Activated B cell treated with CpG ODN at 0.5 μM for 24 hours (primary cell): Measurements from ENCODE around the gene URM1. TPM values are rescaled to one million over a fixed set of nuclear protein-coding genes. Genes with fewer than 3 reads are reported as not detected.
"Not testable (repeated sequence)": the region's sequence is repeated elsewhere in the genome, so short reads cannot be mapped to it uniquely, and the experiment has no call there.

Source experiments
- ATAC-seq: fragments of 200-7000 bp; cut with Tn5 transposase; one replicate; pipeline ENCODE4 v1.10.0; 2021; ENCODE audit warnings: low read depth, mild to moderate bottlenecking, moderate library complexity
- CTCF ChIA-PET: fragments of 350-600 bp; sonication (Branson Sonifier 250); formaldehyde crosslinking; loops from one replicate; lab custom pipeline; 2021; ENCODE audit warnings: antibody characterized with exemption; lab: Charles Lee
- POLR2A ChIA-PET: fragments of 350-600 bp; sonication (Branson Sonifier 250); formaldehyde crosslinking; loops from one replicate; lab custom pipeline; 2021; ENCODE audit warnings: antibody characterized with exemption; lab: Charles Lee
- DNase-seq: peaks from one replicate; pipeline ENCODE4 v3.0.0; 2022
- H3K27ac Mint-ChIP-seq: one replicate; pipeline ENCODE4 v1.8.0; 2020; ENCODE audit warnings: mixed read lengths
- H3K27me3 Mint-ChIP-seq: one replicate; pipeline ENCODE4 v1.8.0; 2021; ENCODE audit warnings: mixed read lengths
- H3K36me3 Mint-ChIP-seq: one replicate; pipeline ENCODE4 v1.8.0; 2021; ENCODE audit warnings: low read depth, mixed read lengths
- H3K4me1 Mint-ChIP-seq: one replicate; pipeline ENCODE4 v1.8.0; 2021; ENCODE audit warnings: mixed read lengths
- H3K4me3 Mint-ChIP-seq: one replicate; pipeline ENCODE4 v1.8.0; 2020; ENCODE audit warnings: mild to moderate bottlenecking, mixed read lengths
- H3K9me3 Mint-ChIP-seq: one replicate; pipeline ENCODE4 v1.8.0; 2020; ENCODE audit warnings: mixed read lengths
- CTCF ChIP-seq: fragments of 200-600 bp; IDR thresholded peaks from one replicate; pipeline ENCODE4 v1.8.0; 2022; ENCODE audit warnings: antibody characterized with exemption, mild to moderate bottlenecking
- intact Hi-C: fragments of 100-400 bp; cut with micrococcal nuclease; formaldehyde crosslinking; loops from one replicate; pipeline ENCODE4 v1.15.1; 2024
- total RNA-seq: library from RNA; stranded (reverse); gene quantifications from 2 replicates; pipeline ENCODE4 v1.2.3, GENCODE V29; 2022

The URM1 gene
- total RNA-seq, 1 donor from 2014 or later = 55.8 TPM

- peaks cover 8% of the 10 kb centered on the region for H3K4me1 Mint-ChIP-seq
- H3K4me3 Mint-ChIP-seq = peak within 1 kb of the TSS; percentile 75
- no peak for TF ChIP-seq CTCF
- intact Hi-C loops = loop anchor here (1.0 to 2.0 kb wide), 5 partner anchors 18 to 131 kb away; partner anchors contain the start of genes COQ4, ODF2, SPTAN1 and TRUB2
- peak; percentile 68 for DNase-seq
- ChIA-PET CTCF (interaction anchor here (0.9 to 2.5 kb wide), 6 partner anchors 9 to 126 kb away, joined by 3 to 20 read pairs (median 4); partner anchors contain the start of gene URM1), POLR2A (interaction anchor here (0.6 to 1.5 kb wide), 10 partner anchors 34 to 1571 kb away, joined by 3 to 6 read pairs (median 3); partner anchors contain the start of genes GLE1, GOLGA2, ODF2 and SPOUT1)
- no peaks in the 10 kb centered on the region for H3K36me3 Mint-ChIP-seq
- no peaks in the 10 kb centered on the region for H3K9me3 Mint-ChIP-seq
- H3K27ac Mint-ChIP-seq = no peak within 1 kb of the TSS
- peak; percentile 83 for ATAC-seq
- H3K27me3 Mint-ChIP-seq = peaks cover 14% of the 10 kb centered on the region
These were observed 49.7 kb downstream of the URM1 start, which contains the start of gene CERCAM for GRCh38 chr9:128420651-128421481. CERCAM (plus strand) TSS chr9:128420857; CDS start chr9:128420878, 21 bp downstream.

- no peaks in the 10 kb centered on the region for H3K9me3 Mint-ChIP-seq
- intact Hi-C loops = loop anchor here (2.0 kb wide), 2 partner anchors 17 to 99 kb away; partner anchors contain the start of genes COQ4 and TRUB2
- no peak for ATAC-seq
- peaks cover 9% of the 10 kb centered on the region for H3K27me3 Mint-ChIP-seq
- no peak for TF ChIP-seq CTCF
- peak overlapping the region; percentile 74 for H3K4me3 Mint-ChIP-seq
- ChIA-PET POLR2A (interaction anchor here (0.6 to 0.8 kb wide), 3 partner anchors 34 to 146 kb away, joined by 3 read pairs; partner anchors contain the start of genes GOLGA2 and SWI5), CTCF (interaction anchor here (2.5 kb wide), 1 partner anchor 59 kb away, joined by 20 read pairs; no protein-coding TSS in a partner anchor)
- H3K36me3 Mint-ChIP-seq = no peaks in the 10 kb centered on the region
- DNase-seq = no peak
- peaks cover 8% of the 10 kb centered on the region for H3K4me1 Mint-ChIP-seq
- H3K27ac Mint-ChIP-seq = no peak overlapping the region
These were observed 50.4 kb downstream of the URM1 start for GRCh38 chr9:128421482-128421996.

GRCh38 chr9:128422022-128422782 is 51.0 kb downstream of the URM1 start:
- H3K36me3 Mint-ChIP-seq, H3K9me3 Mint-ChIP-seq, H3K4me3 Mint-ChIP-seq, ATAC-seq, intact Hi-C loops, POLR2A ChIA-PET, DNase-seq, H3K4me1 Mint-ChIP-seq, CTCF ChIA-PET, H3K27me3 Mint-ChIP-seq, H3K27ac Mint-ChIP-seq: not testable (repeated sequence)

GRCh38 chr9:128422783-128423150 is 51.6 kb downstream of the URM1 start:
- H3K36me3 Mint-ChIP-seq = no peaks in the 10 kb centered on the region
- intact Hi-C loops = no loop called here
- no peaks in the 10 kb centered on the region for H3K9me3 Mint-ChIP-seq
- no peak overlapping the region for H3K27ac Mint-ChIP-seq
- H3K27me3 Mint-ChIP-seq = peaks cover 5% of the 10 kb centered on the region
- ATAC-seq (no peak), DNase-seq (no peak)
- no peak for TF ChIP-seq CTCF
- POLR2A ChIA-PET = interaction anchor here (0.6 kb wide), 2 partner anchors 33 to 924 kb away, joined by 3 read pairs; partner anchors contain the start of gene ODF2
- H3K4me3 Mint-ChIP-seq = no peak overlapping the region
- CTCF ChIA-PET = no interaction called here
- H3K4me1 Mint-ChIP-seq = peaks cover 8% of the 10 kb centered on the region

GRCh38 chr9:128423356-128423755 is 52.2 kb downstream of the URM1 start:
- POLR2A ChIA-PET = interaction anchor here (0.6 kb wide), 2 partner anchors 32 to 923 kb away, joined by 3 read pairs; partner anchors contain the start of gene ODF2
- H3K9me3 Mint-ChIP-seq, intact Hi-C loops, DNase-seq, ATAC-seq, H3K4me3 Mint-ChIP-seq, CTCF ChIA-PET, H3K27ac Mint-ChIP-seq, H3K4me1 Mint-ChIP-seq, H3K27me3 Mint-ChIP-seq, H3K36me3 Mint-ChIP-seq: not testable (repeated sequence)
